CD4-positive, alpha-beta T cell treated with Interleukin-6 at 100 ng/mL for 8 hours (primary cell): ENCODE data around the gene WDR38.
A peak's percentile ranks its signal among the peaks of the same experiment; 100 is the strongest.

ENCODE experiments used
- DNase-seq: peaks from one replicate; pipeline ENCODE4 v3.0.0-alpha.2; 2020; ENCODE audit warnings: mixed read lengths, low spot score

The WDR38 gene

DNA sequence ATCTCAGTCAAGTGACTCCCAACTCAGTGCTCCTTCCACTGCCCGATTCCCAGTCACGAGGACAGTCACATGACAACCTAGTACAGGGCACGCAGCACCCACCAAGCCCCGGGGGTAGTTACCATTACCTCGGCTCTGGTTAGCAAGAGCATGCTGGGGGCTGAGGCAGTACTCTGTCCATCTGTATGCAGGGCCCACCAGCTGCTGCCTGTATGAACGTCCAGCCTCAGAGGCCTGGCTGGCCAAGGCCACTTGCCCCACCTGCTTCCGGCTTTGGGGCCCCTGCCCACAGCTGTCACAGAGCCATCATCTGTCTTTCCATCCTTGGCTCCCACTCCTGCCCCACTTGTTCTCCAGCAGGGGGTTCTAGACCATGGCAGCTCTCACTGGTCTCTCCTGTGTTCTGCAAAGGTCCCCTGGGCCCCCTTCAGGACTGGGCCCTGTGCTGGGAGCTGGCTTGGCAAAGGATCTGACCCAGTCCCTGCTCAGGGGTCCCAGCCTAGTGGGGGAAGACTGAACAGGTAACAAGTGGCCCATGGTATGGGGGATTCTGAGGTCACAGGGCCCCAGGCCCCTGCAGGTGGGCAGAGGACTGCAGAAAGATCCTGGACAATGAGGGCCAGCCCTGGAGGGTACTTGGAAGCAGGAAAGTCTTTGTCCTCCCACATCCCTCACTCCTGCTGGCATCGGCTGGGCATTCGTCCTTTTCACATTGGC, 5.2 kb downstream of the WDR38 start:
- no peak for DNase-seq

DNA sequence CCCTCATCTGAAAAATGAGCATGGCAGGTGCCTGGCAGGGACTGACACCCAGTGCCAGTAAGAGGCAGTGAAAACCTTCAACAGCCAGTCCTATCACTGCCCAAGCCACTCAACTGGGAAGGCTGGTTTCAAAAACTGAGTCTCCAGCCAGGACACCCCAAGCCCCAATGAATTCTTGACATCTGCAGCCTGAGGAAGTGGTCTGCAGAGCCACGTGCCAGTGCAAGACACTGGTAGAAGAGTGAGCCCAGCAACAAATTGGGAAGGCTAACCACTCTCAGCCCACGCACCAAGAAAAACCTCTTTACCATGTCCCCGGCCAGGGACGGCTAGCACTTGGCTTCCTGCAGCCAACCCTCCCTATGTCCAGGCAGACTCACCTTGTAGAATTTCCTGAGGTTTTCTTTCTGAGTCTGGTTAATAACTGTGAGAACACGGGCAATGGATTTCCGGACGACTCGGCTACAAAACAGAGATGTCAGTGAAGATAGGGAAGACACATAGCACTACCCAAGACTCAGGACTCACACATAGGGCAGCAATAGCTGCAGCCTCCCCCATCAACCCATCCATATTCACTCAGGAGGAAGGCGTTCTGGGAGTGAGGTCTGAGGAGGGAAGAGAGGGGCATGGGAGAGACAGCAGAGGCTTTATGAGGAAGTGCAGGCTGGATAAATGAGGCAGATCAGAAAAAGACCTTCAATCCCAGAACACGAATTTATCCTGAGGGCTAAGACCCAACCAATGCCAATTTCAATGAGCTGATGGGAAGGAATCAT, 6.7 kb downstream of the WDR38 start:
- no peak for DNase-seq

DNA sequence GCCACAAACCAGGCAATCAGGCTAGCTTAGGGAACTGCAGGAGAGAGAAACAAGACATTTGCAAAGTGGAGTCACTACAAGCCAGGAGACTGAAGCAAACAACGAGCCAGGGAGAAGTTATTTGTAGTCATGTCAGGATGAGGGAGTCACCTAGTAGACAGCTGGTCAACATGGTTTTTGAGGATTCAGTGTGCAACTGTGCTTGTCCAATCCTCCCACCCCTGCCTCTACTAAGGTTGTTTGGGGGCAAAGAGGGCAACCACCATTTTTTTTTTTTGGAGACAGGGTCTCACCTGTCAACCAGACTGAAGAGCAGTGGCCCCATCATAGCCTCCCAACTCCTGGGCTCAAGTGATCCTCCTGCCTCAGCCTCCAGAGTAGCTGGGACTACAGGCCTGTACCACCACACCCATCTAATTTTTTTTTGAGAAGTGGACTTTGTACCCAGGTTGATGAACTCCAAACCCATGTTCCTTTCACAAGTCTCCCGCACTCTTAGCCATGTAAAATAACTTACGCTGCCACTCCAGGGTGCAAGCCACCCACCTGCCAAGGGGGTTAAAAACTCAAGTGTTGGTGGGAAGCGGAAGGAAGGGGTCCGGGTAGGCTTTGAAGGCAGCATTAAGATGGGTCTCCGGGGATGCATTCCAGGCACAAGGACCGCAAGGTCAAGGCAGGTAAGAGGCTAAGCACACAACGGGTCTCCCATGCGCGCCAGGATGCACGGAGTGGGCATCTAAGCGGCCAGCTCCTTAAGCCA, 7.5 kb downstream of the WDR38 start:
- no peak for DNase-seq

DNA sequence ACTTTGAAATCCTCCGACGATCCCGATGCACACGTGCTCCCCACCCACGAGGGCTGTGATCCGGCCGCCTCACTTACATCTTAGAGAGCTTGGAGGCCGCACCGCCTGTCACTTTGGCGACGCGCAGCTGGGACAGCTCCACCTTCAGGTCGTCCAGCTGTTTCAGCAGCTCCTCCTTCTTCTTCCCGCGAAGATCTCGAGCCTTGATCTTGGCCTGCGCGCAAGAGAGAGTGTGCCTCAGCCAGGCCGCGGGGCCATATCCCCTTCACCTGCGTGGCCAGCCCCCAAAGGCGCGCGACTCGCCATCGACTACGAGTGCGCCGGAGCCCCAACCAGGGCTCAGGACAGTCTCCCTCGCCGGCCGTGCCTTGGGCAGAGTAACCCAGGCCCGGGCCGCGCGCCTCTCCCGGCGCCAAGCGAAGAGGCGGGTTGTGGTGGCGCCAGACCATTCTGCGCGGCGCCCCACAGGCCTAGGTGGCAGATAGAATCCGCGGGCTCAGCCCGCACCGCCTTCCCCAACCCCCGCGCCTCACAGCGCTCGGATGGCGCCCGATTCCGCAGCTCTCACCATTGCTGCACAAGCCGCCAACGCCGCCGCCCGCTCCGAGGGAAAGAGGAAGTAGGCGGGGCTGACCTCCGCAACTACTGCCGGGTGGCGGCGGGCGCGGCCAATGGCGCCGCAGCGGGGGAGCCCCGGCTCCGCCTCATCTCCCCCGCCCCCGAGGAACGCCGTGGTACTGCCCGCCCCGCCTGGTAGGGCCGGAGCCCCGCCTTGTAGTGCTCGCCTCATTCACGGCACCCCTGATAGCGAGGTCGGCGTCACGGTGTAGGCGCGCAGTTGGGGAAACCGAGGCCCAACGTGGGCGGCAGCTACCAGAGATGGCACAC, 8.3 kb downstream of the WDR38 start, which contains the start of the genes ARPC5L and RPL35:
ARPC5L (plus strand) TSS at position 789 of the 888 bp plus-strand sequence. CDS start 7,161 bp downstream, outside the sequence.
RPL35 (minus strand) TSS at position 616 of the 888 bp plus-strand sequence; CDS start at position 571, 45 bp downstream.
- DNase-seq, result peak; percentile 94

DNA sequence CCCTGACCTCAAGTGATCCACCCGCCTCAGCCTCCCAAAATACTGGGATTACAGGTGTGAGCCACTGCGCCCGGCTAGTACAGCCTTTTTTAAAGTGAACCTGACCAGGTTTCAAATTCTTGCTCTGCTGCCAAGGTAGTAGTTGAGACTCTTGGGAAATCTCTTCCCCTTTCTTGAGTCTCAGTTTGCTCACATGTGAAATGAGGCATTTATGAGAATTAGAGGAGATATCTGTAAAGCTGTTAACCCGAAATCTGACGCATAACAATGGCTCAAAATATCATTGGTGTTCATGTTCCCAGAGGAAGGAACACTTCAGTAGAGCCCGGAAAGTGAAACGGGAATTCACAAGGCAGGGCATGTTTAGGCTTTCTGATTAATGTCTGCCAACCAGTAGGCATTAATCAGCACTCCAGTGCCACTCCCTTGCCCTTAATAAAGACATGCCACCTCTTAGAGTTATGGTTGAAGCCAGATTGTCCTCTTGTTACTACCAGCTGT, 10.2 kb downstream of the WDR38 start:
- DNase-seq, result no peak

DNA sequence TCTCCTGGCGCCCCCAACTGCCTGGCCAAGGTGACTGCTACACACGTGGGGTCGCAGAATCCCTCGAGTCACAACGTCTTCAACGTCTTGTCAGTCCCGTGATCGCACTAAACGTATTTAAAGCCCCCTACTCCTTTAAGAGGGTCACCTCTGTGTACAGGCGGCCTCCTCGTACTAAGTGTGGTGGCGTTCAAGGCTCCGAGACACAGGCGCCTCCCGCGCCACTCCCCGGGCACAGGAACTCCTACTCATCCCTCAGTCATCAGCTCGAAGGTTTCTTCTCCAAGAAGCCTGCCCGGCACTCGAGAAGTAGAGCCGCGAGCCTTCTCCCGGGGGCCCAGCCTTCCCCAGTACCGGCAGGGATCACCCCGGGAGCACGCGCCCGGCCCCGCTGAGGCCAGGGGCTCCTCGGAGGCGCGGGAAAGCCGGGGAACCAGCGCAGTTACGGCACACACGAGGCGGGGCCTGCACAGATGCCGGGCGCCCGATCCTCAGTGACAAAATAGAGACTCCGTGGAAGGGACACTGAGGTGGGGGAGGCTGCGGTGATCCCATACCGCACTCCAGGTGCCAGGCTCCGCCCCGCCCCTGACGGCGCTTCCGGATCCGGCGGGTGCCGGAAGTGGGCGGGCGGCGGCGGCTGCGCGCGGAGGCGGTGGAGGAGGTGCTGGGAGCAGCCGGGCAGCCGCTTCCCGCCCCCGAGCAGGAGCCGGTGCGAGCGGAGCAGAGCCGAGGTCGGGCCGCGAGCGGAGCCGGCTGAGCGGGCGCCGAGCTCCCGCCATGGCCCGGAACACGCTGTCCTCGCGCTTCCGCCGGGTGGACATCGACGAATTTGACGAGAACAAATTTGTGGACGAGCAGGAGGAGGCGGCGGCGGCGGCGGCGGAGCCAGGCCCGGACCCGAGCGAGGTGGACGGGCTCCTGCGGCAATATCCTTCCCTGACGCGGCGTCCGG, 15.5 kb downstream of the WDR38 start:
- peak; percentile 86 for DNase-seq

DNA sequence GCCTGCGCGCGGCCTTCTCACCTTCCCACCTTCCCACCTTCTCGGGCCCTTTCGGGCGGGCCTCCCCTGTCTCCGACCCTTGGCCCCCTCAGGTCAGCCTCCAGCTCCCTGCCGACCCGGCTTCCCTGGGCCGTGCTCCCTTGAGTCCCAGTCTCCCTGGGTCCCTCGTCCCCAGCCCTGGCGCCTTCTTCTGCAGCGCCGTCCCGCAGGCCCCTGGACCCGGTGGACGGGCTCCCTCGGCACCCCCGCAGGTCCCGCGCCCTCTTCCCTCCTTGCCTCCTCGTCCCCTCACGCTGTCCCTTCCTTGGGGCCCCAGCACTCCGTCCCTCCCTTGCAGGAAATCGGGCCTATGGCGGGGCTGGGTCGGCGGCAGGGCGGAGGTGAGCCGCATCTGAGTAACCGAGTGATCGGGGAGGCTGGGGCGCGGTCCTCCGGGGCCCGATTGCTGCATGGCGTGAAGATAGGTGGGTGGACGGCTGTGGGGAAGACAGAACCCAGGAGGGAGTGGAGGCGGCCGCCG, 16.3 kb downstream of the WDR38 start:
- no peak for DNase-seq

DNA sequence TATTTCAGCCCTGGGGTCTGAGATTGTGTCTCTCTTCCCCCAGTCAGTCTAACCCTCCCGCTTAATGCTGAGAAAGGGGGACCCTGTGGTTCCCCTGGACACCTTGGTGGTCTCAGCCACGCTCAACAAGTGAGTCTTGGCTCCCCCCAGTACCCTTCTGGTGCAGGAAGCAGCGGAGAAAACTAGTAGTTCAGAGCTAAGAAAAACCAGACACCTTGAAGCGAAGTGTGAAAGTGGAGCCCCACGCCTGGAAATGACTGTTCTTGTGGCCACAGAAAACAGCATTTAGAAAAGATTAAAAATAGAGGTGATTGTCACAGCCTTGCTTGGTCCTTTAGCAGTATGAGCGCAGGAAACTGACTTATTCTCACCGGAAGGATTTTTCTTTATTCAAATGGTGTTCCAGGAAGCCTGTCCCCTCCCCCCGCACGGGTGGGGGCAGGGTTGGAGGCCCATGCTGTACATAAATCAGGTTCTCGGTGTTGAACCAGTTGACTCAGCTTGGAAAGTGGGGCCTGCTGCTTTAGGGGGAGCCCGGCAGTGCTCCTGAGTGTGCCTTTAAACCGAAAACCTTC, 16.8 kb downstream of the WDR38 start:
- peak; percentile 81 for DNase-seq

DNA sequence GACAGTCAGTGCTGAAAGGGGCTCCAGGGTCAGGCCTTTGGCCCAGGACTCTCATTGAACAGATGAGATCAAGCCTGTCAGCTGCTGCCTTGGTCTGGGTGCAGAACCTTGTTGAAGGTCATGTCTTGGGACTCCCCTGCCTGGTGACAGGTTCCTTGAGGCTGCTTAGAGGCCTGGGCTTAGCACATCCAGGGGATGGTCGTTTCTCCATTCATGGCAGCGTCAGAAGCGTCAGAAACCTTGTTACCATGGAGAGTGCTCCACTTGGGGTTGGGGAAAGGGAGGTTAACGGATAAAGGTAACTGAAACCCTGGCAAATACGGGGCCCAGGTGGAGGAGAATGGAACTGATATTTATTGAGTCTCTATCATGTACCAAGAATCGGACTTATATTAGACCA, 17.5 kb downstream of the WDR38 start:
- no peak for DNase-seq

DNA sequence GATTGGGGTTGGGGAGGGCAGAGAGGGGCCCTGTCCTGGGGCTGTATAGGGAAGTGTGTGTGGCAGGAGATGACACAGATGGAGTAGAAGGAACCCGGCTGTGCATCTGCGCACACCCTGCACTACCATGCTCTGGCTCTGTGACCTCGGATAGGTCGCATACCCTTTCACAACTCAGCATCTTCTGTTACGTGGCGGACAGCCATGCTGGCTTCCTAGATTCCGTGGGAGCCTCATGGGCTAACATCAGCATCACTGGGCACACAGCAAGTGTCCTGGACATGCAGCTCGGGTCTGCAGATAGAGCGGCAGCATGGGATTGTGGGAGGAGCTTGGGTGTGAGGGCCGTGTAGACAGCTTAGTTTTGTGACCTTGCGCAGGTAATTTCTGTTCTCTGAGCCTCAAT, 17.9 kb downstream of the WDR38 start:
- DNase-seq, result no peak

DNA sequence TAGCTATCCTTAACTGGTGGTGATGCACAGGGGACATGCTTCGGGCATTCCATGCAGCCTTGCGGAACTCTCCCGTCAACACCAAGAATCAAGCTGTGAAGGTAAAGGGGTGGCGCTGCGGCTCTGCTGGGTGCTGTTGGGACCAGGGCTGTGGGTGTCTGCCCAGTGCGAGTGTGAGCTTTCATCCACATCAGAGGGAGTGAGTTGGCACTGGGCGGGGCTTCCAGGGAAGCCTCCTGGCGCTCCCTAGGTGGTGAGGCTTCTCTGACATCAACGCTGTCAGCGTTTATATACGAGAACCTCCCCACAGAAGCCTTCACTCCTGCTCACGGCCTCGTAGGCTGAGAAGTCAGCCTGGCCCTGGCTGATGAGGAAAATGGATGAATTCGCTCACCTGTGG, 20.4 kb downstream of the WDR38 start:
- no peak for DNase-seq

DNA sequence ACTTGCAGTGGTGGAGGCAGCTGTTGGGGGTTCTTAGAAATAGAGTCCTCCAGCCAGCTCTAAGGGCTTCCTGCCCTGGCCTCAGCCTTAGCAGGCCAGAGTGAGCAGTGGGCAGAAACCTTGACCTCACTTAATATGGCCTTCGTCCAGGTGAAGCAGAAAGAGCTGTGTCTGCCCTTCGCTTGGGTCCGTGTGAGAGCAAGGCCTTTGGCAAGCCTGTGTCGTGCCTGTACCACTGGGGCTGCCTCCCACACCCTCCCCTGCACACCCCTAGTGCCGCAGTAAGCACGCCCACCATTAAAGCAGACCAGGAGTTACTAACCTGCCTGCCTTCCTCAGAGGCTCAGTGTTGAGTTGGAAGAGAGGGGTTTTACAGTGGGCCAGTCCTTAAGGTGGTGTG, 22.2 kb downstream of the WDR38 start:
- no peak for DNase-seq

DNA sequence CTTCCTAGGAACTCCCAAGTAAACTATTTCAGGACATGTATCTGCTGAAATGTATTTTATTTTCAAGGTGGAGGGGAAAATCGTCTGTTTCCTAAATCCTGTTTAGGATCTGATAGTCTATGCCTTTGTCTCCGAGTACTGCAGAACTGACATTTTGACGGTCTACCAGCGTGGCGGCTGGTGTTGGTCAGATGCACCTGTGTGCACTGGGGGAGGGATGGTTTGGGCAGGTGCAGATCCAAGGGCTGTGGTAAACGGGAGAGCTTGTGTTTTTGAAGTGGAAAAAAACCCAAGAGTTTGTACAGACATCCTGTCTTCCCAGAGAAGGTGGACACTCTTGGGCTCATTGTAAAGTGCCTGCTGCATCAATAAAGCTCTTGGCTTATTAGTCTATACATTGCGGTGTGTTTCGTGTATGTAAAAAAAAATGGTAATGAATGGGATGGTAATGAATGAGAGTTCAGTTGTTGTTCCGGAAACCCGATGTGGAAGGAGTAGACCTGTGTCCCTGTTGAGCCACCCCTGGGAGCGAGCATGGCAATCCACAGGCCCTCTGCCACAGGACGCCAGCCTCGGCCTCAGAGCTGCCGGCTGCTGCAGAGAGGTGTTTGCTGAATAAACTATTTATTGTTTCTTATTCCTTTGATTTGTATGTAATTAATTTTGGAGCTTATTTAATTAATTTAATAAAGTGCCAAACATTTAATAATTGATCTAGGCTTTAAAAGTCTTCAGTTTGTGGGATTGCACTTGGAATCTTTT, 23.9 kb downstream of the WDR38 start:
- DNase-seq, result no peak

DNA sequence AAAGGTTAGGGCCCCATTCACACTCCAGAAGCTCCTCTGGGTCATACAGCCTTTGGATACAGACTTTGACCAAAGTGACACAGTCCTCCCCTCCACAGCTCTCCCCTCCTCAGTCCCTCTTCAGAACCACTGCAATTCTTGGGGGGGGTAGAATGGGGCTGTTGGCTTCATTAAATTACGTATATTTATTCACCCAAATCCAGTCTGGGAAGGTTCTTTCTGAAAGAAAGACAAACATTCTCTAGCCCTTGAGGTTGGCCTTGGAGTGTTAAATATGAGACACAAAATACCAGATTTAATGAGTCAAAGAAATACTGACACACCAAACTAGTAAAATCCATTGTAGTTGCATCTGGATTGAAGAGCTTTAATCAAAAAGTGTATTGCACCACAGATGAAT, 24.8 kb downstream of the WDR38 start:
- no peak for DNase-seq

DNA sequence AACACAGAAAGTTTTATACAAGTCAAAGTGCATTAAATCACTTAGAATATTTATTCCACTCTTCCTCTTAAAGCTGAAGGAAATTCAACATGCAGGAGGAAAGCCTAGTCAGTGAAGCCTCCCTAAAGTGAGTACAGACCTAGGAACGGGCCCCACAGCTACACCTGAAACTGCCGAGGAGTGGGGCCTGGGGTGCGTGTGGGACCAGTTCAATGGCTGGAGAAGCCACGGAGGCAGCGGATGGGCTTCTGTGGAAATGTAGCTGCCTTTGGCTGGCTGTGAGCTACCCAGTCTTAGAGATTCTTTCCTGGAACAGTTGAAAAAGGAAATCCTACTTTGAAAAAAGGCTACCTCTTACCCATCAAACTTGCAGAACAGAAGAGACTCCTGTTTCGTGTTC, 25.3 kb downstream of the WDR38 start:
- DNase-seq, result no peak

DNA sequence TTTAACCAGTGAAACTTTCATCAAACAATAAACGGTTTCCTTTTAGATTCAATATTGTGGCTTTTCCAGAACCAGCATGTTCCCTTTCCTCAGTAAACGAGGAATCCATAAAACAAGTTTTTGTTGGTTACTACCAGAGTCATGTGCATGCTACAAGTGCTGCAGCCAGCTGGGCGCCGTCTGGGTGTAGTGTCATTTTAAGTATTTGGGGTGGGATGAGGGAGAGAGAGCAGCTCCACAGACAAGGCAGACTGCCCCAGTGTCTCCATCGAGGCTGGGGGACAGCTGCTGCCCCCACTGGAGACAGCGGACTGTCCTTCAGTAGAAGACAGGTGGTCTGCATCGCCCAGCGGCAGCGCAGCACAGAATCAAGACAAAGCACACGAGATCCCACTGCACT, 26.0 kb downstream of the WDR38 start:
- DNase-seq, result no peak

DNA sequence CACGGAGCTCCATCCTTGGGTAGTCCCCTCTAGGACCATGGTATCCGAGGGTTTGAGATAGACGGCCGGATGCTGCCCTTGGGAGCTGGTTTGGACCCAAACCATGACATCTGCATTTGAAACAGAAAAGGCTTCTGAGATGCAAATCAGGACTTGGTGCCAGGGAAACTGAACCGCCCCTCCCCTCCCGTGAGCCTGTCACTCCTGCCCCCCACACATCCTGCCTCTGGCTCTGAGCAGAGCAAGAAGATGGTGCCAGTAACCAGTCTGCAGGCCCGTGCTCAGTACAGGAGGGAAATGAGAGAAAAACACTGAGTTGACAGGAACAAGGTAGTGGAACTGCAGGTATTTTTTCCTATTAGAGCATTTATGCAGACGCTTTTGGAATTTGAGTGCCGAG, 27.2 kb downstream of the WDR38 start:
- no peak for DNase-seq

DNA sequence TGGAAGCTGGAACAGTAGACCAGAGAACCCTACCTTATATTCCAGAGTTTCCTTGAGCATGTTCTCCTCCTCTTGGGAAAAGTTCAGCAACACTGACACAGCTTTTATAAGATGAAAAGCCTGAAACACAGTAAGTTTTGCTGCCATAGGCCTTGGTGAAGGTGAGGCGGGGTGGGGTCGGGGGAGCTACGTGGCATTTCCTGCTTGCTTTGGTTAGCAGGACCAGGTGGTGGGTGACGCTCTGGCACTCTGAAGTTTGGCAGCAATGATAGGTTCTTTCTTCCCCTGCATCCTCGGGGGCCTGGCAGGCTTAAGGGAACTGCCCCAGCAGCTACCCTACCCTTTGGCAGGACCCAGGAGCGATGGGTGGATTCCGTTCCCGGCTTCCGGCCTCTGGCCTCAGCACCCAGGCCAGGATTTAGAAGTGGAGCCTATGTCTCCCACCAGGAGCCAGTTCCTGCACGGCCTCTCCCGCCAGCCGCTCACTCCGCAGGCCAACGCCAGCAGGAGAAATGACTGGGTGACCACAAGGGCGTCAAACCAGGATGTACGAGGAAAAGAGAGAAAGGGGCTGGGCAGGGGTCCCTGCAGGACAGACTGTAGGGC, 28.0 kb downstream of the WDR38 start:
- DNase-seq, result no peak
